SK-N-SH (cell line): ENCODE measurements around the gene SLCO1A2. TPM values are rescaled to one million over a fixed set of nuclear protein-coding genes. Genes with fewer than 3 reads are reported as not detected.

ENCODE experiments used
- CTCF ChIA-PET: fragments of 300-600, 350-600 bp; formaldehyde crosslinking; extraction: SDS; loops from one replicate; lab custom pipeline; 2021; lab: Yijun Ruan, JAX
- POLR2A ChIA-PET: fragments of 350-600 bp; sonication (Branson Sonifier 250); formaldehyde crosslinking; extraction: SDS; loops from one replicate; lab custom pipeline; 2020; ENCODE audit warnings: antibody characterized with exemption, inconsistent platforms; lab: Yijun Ruan, JAX
- DNase-seq: peaks from one replicate; pipeline ENCODE4 v3.0.0; 2012
- H2AFZ ChIP-seq: fragments of 200-600 bp; sonication (generic); 2 replicates; pipeline ENCODE4 v1.8.1; 2016; ENCODE audit warnings: antibody characterized with exemption, mild to moderate bottlenecking, low read depth
- H3F3A ChIP-seq: fragments of 200-600 bp; sonication (generic); replicated peaks from 2 replicates; pipeline ENCODE3; 2016; ENCODE audit warnings: antibody characterized with exemption, mild to moderate bottlenecking; ENCODE audit not compliant: insufficient read depth
- H3K27ac ChIP-seq, 2 experiments: fragments of 200-500 bp in 1 of 2; fragments of 200-600 bp in 1 of 2; sonication (Bioruptor generic) in 1 of 2; sonication (generic), shearing (Covaris generic) in 1 of 2; 2 replicates each; pipeline versions ENCODE4 v1.5.1 to v1.6.1; 2014 to 2016; ENCODE audit warnings: low read depth in 2 of 2, inconsistent platforms in 1 of 2, low read length in 1 of 2, mild to moderate bottlenecking in 1 of 2, mixed read lengths in 1 of 2
- H3K27me3 ChIP-seq: fragments of 200-600 bp; sonication (generic), shearing (Covaris generic); 2 replicates; pipeline ENCODE4 v1.6.1; 2016; ENCODE audit warnings: mixed run types; ENCODE audit not compliant: insufficient read depth
- H3K36me3 ChIP-seq, 2 experiments: fragments of 200-500 bp in 1 of 2; fragments of 200-600 bp in 1 of 2; sonication (Bioruptor generic) in 1 of 2; sonication (generic) in 1 of 2; replicated peaks in 1 of 2; 2 replicates each; pipeline versions ENCODE3 to v1.5.1; 2014 to 2016; ENCODE audit warnings: low read length in 1 of 2, mild to moderate bottlenecking in 1 of 2; ENCODE audit not compliant: insufficient read depth in 2 of 2, control insufficient read depth in 1 of 2
- H3K4me1 ChIP-seq, 2 experiments: fragments of 200-500 bp in 1 of 2; fragments of 200-600 bp in 1 of 2; sonication (Bioruptor generic) in 1 of 2; sonication (generic), shearing (Covaris generic) in 1 of 2; 2 replicates each; pipeline versions ENCODE4 v1.5.1 to v1.6.1; 2014 to 2016; ENCODE audit warnings: low read depth in 1 of 2, low read length in 1 of 2, mixed run types in 1 of 2; ENCODE audit not compliant: insufficient read depth in 2 of 2, control insufficient read depth in 1 of 2
- H3K4me2 ChIP-seq: fragments of 200-600 bp; sonication (generic), shearing (Covaris generic); 2 replicates; pipeline ENCODE4 v1.6.1; 2017; ENCODE audit warnings: mixed run types
- H3K4me3 ChIP-seq, 2 experiments: fragments of 200-500 bp in 1 of 2; fragments of 200-600 bp in 1 of 2; sonication (Bioruptor generic) in 1 of 2; sonication (generic), shearing (Covaris generic) in 1 of 2; 2 replicates each; pipeline versions ENCODE4 v1.5.1 to v1.8.1; 2014 to 2016; ENCODE audit warnings: low read depth in 2 of 2, inconsistent platforms in 1 of 2, low read length in 1 of 2, mild to moderate bottlenecking in 1 of 2, mixed read lengths in 1 of 2, moderate library complexity in 1 of 2
- H3K79me2 ChIP-seq: fragments of 200-600 bp; sonication (generic); 2 replicates; pipeline ENCODE4 v1.8.1; 2017; ENCODE audit warnings: mild to moderate bottlenecking; ENCODE audit not compliant: insufficient read depth
- H3K9ac ChIP-seq: fragments of 200-600 bp; sonication (generic); 2 replicates; pipeline ENCODE4 v1.6.1; 2017; ENCODE audit warnings: mixed run types
- H3K9me2 ChIP-seq: fragments of 200-600 bp; sonication (generic); 2 replicates; pipeline ENCODE4 v1.6.1; 2017; ENCODE audit warnings: mixed run types
- H3K9me3 ChIP-seq: fragments of 200-600 bp; sonication (generic); 2 replicates; pipeline ENCODE4 v1.6.1; 2017; ENCODE audit warnings: mixed run types, mild to moderate bottlenecking, moderate library complexity
- H4K20me1 ChIP-seq: fragments of 200-600 bp; sonication (generic); 2 replicates; pipeline ENCODE4 v1.6.1; 2017; ENCODE audit warnings: mild to moderate bottlenecking, mixed run types; ENCODE audit not compliant: insufficient read depth
- CHD2 ChIP-seq: fragments of 150-350 bp; IDR thresholded peaks from 2 replicates; pipeline ENCODE4 v1.6.1; 2018; ENCODE audit warnings: low read length; ENCODE audit not compliant: partially characterized antibody
- EP300 ChIP-seq, 2 experiments: IDR thresholded peaks; 2 replicates each; pipeline versions ENCODE4 v1.4.0 to v1.6.1; 2012; ENCODE audit warnings: borderline replicate concordance in 1 of 2, low read depth in 1 of 2, low read length in 1 of 2
- FOSL2 ChIP-seq: IDR thresholded peaks from 2 replicates; pipeline ENCODE4 v1.4.0; 2012; ENCODE audit warnings: low read depth, mild to moderate bottlenecking, moderate library complexity, borderline replicate concordance
- FOXJ3 ChIP-seq: sonication (generic); formaldehyde crosslinking; IDR thresholded peaks from 2 replicates; pipeline ENCODE4 v1.5.1; 2020; ENCODE audit warnings: mild to moderate bottlenecking, missing genetic modification reagents
- FOXM1 ChIP-seq: IDR thresholded peaks from 2 replicates; pipeline ENCODE4 v1.4.0; 2012; ENCODE audit warnings: low read depth, mild to moderate bottlenecking
- GABPA ChIP-seq: IDR thresholded peaks from 2 replicates; pipeline ENCODE4 v1.4.0; 2012; ENCODE audit warnings: low read depth, mild to moderate bottlenecking
- MXI1 ChIP-seq: IDR thresholded peaks from 2 replicates; pipeline ENCODE4 v1.6.1; 2012; ENCODE audit warnings: mild to moderate bottlenecking, low read depth, low read length, improper control_type of control experiment
- NFIC ChIP-seq: IDR thresholded peaks from 2 replicates; pipeline ENCODE4 v1.4.0; 2012; ENCODE audit warnings: borderline replicate concordance
- RCOR1 ChIP-seq: fragments of 150-350 bp; IDR thresholded peaks from 2 replicates; pipeline ENCODE4 v1.6.1; 2017; ENCODE audit warnings: antibody characterized with exemption, low read length
- RFX5 ChIP-seq: IDR thresholded peaks from 2 replicates; pipeline ENCODE4 v1.6.1; 2012; ENCODE audit warnings: mild to moderate bottlenecking, improper control_type of control experiment, low read length
- RXRA ChIP-seq: IDR thresholded peaks from 2 replicates; pipeline ENCODE4 v1.4.0; 2012; ENCODE audit warnings: low read depth, mild to moderate bottlenecking, borderline replicate concordance
- SMC3 ChIP-seq: IDR thresholded peaks from 2 replicates; pipeline ENCODE4 v1.6.1; 2012; ENCODE audit warnings: low read depth, low read length, improper control_type of control experiment
- TCF12 ChIP-seq: IDR thresholded peaks from 2 replicates; pipeline ENCODE4 v1.4.0; 2012
- TEAD4 ChIP-seq: IDR thresholded peaks from 2 replicates; pipeline ENCODE4 v1.4.0; 2012; ENCODE audit warnings: mild to moderate bottlenecking, borderline replicate concordance; ENCODE audit not compliant: insufficient read depth
- WGBS: methylation state at CpG from one replicate; pipeline ENCODE4 v1.1.6; 2017; ENCODE audit warnings: low lambda C conversion rate; 5-methylcytosine and 5-hydroxymethylcytosine counted together
- polyA plus RNA-seq, 3 experiments: library from polyadenylated mRNA; depleted of rRNA; stranded (reverse); fragments of >200 nt; gene quantifications; 2 replicates each; pipeline ENCODE4 v1.2.3, GENCODE V29; 2012
- TF ChIP-seq, protein P1 (sequence below): IDR thresholded peaks from 2 replicates; pipeline ENCODE4 v1.4.0; 2012; ENCODE audit warnings: low read depth, borderline replicate concordance
- TF ChIP-seq, protein P2 (sequence below): IDR thresholded peaks from 2 replicates; pipeline ENCODE4; 2012
- TF ChIP-seq, protein P3 (sequence below): IDR thresholded peaks from 2 replicates; pipeline ENCODE4 v1.4.0; 2012; ENCODE audit warnings: low read depth, borderline replicate concordance
- TF ChIP-seq, protein P4 (sequence below): fragments of 150-350 bp; IDR thresholded peaks from 2 replicates; pipeline ENCODE4 v1.6.1; 2017; ENCODE audit warnings: antibody characterized with exemption, low read length, low read depth, borderline replicate concordance
- TF ChIP-seq, protein P5 (sequence below): IDR thresholded peaks from 2 replicates; pipeline ENCODE4 v1.4.0; 2012; ENCODE audit warnings: low read depth

Gene SLCO1A2
- polyA plus RNA-seq, 1 of the 3 experiments (the other 2 are of a cell fraction): under 0.01 TPM

DNA sequence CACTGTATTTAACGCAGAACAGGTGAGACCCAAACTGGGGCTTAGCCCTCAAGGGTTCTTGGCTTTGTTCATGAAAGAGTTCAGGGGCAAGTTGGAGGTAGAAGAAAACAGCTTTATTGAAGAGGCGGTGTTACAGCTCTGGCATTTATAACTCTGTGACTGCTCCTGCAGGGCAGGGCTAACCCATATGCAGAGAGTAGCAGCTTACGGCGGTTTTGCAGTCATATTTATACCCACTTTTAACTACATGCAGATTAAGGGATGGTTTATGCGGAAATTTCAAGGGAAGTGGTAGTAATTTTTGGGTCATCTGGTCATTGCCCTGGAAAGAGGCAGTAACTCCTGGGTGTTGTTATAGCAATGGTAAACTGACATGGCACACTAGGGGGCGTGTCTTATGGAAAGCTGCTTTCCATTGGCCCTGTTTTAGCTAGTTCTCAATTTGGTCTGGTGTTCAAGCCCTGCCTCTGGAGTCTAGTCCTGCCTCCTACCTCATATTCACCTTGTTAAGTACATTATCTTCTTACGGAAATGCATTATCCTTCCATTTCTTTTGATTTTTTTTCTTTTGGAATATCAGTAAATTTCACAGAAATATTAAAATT lies 36.2 kb upstream of the SLCO1A2 start (continued):
- TF ChIP-seq FOSL2: no peak
- TF ChIP-seq TEAD4: no peak
- no peak for TF ChIP-seq RXRA
- no peak for TF ChIP-seq SMC3
- no peak for TF ChIP-seq EP300 (IDR thresholded peaks at IDR 0.05; ENCODE audit: borderline replicate concordance in 1 of 2, low read depth in 1 of 2, low read length in 1 of 2)
- TF ChIP-seq NFIC: no peak
- no peak for TF ChIP-seq CHD2
- TF ChIP-seq, protein P1, sequence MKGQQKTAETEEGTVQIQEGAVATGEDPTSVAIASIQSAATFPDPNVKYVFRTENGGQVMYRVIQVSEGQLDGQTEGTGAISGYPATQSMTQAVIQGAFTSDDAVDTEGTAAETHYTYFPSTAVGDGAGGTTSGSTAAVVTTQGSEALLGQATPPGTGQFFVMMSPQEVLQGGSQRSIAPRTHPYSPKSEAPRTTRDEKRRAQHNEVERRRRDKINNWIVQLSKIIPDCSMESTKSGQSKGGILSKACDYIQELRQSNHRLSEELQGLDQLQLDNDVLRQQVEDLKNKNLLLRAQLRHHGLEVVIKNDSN: no peak
- TF ChIP-seq RFX5: no peak
- TF ChIP-seq, protein P2, sequence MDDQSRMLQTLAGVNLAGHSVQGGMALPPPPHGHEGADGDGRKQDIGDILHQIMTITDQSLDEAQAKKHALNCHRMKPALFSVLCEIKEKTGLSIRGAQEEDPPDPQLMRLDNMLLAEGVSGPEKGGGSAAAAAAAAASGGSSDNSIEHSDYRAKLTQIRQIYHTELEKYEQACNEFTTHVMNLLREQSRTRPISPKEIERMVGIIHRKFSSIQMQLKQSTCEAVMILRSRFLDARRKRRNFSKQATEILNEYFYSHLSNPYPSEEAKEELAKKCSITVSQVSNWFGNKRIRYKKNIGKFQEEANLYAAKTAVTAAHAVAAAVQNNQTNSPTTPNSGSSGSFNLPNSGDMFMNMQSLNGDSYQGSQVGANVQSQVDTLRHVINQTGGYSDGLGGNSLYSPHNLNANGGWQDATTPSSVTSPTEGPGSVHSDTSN: no peak
- TF ChIP-seq, protein P3, sequence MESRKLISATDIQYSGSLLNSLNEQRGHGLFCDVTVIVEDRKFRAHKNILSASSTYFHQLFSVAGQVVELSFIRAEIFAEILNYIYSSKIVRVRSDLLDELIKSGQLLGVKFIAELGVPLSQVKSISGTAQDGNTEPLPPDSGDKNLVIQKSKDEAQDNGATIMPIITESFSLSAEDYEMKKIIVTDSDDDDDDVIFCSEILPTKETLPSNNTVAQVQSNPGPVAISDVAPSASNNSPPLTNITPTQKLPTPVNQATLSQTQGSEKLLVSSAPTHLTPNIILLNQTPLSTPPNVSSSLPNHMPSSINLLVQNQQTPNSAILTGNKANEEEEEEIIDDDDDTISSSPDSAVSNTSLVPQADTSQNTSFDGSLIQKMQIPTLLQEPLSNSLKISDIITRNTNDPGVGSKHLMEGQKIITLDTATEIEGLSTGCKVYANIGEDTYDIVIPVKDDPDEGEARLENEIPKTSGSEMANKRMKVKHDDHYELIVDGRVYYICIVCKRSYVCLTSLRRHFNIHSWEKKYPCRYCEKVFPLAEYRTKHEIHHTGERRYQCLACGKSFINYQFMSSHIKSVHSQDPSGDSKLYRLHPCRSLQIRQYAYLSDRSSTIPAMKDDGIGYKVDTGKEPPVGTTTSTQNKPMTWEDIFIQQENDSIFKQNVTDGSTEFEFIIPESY: no peak
- no peak for TF ChIP-seq MXI1

DNA sequence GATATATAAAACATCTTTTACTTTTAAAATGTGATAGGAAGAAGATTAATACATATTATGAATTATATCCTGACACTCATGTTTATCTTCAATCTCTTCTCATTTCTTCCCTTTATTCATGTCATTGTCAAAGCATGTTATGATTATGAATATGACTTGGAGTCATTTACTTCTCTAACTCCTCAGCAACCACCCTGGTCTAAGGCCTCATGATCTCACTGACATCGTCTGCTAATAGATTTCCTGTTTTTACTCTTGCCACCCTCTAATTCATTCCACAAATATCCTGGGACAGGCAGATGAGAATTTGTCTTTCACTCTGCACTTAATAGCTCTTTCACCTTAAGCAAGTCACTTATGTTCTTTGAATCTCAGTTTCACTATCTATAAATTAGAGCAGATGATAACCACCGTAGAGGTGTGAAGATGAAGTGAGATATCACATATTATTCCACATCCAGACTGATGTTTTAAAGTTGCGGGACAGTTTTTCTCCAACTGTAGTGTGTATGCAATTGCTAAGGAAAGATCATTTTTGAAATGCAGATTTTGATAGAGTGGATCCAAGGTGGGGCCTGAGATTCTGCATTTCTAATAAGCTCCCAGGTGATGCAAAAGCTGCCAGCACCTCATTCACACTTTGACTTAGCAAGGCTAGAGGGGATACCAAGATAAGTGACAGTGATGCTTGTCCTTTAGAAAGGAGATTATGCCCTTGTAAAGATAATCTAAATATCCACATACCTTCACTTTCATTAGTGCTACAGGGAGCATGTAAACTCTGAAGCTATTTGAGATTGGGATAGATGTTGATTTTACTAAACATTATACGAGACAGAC lies 34.6 kb upstream of the SLCO1A2 start:
- ChIA-PET POLR2A (no interaction called here), CTCF (no interaction called here)
- no peak for DNase-seq
- Histone ChIP-seq H3K4me3 (no peak overlapping the region), H3K9me2 (no peaks in the 10 kb centered on the region), H3K79me2 (no peaks in the 10 kb centered on the region), H3K4me1 (no peaks in the 10 kb centered on the region), H3K9me3 (no peaks in the 10 kb centered on the region), H3K4me2 (no peak overlapping the region), H2AFZ (peak overlapping the region; percentile 2; the same call in 1 of the 2 replicates), H3K9ac (no peak overlapping the region), H4K20me1 (no peaks in the 10 kb centered on the region), H3F3A (no peaks in the 10 kb centered on the region), H3K27ac (no peak overlapping the region), H3K27me3 (no peaks in the 10 kb centered on the region), H3K36me3 (no peaks in the 10 kb centered on the region)
- 28% methylated on average over 4 of the region's 4 CpGs for WGBS
- TF ChIP-seq RCOR1: no peak
- TF ChIP-seq FOXM1: no peak
- no peak for TF ChIP-seq FOSL2
- TF ChIP-seq, protein P4, sequence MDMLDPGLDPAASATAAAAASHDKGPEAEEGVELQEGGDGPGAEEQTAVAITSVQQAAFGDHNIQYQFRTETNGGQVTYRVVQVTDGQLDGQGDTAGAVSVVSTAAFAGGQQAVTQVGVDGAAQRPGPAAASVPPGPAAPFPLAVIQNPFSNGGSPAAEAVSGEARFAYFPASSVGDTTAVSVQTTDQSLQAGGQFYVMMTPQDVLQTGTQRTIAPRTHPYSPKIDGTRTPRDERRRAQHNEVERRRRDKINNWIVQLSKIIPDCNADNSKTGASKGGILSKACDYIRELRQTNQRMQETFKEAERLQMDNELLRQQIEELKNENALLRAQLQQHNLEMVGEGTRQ: no peak
- no peak for TF ChIP-seq RXRA
- no peak for TF ChIP-seq TCF12
- no peak for TF ChIP-seq FOXJ3 (CRISPR knock-in tag)
- TF ChIP-seq, protein P5, sequence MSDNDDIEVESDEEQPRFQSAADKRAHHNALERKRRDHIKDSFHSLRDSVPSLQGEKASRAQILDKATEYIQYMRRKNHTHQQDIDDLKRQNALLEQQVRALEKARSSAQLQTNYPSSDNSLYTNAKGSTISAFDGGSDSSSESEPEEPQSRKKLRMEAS: no peak
- TF ChIP-seq EP300 (IDR thresholded peaks at IDR 0.05; ENCODE audit: borderline replicate concordance in 1 of 2, low read depth in 1 of 2, low read length in 1 of 2): no peak
- TF ChIP-seq GABPA: no peak
- TF ChIP-seq, protein P3: no peak
